Fibroblast of lung (primary cell): ENCODE results near the gene ADARB1. TPM values are rescaled to one million over a fixed set of nuclear protein-coding genes. Genes with fewer than 3 reads are reported as not detected.

Experiments used
- DNase-seq, 2 donors: peaks; one replicate each; pipeline versions ENCODE4 v3.0.0 to v3.0.0-alpha.2; 2010; ENCODE audit warnings: low read depth in 2 of 2
- H2AFZ ChIP-seq: 2 replicates; pipeline ENCODE4 v1.5.1; 2012; ENCODE audit warnings: low read length, control low read depth, inconsistent platforms
- H3K27ac ChIP-seq: 2 replicates; pipeline ENCODE4 v1.5.1; 2011; ENCODE audit warnings: low read length, control low read depth; ENCODE audit not compliant: insufficient read depth
- H3K27me3 ChIP-seq: 2 replicates; pipeline ENCODE4 v1.5.1; 2011; ENCODE audit warnings: mild to moderate bottlenecking, low read length; ENCODE audit not compliant: control insufficient read depth, insufficient read depth
- H3K36me3 ChIP-seq: 2 replicates; pipeline ENCODE4 v1.5.1; 2011; ENCODE audit warnings: low read length; ENCODE audit not compliant: control insufficient read depth, insufficient read depth
- H3K4me1 ChIP-seq: 2 replicates; pipeline ENCODE4 v1.5.1; 2011; ENCODE audit warnings: low read length; ENCODE audit not compliant: control insufficient read depth, insufficient read depth; ENCODE audit errors: extremely low read depth
- H3K4me2 ChIP-seq: 2 replicates; pipeline ENCODE4 v1.5.1; 2011; ENCODE audit warnings: low read length, control low read depth; ENCODE audit not compliant: insufficient read depth; ENCODE audit errors: extremely low read depth
- H3K4me3 ChIP-seq, 4 experiments: fragments of 200-600 bp in 1 of 4; sonication (generic) in 1 of 4; replicated peaks in 1 of 4; 2 replicates each; pipeline ENCODE4 v1.5.1; 2011 to 2016; ENCODE audit warnings: low read length in 4 of 4, low read depth in 3 of 4, mild to moderate bottlenecking in 3 of 4, control low read depth in 2 of 4, inconsistent platforms in 1 of 4, mixed read lengths in 1 of 4; ENCODE audit not compliant: insufficient read depth in 1 of 4; ENCODE audit errors: control extremely low read depth in 1 of 4
- H3K79me2 ChIP-seq: 2 replicates; pipeline ENCODE4 v1.5.1; 2012; ENCODE audit warnings: mild to moderate bottlenecking, low read length, inconsistent platforms; ENCODE audit not compliant: control insufficient read depth, insufficient read depth
- H3K9ac ChIP-seq: 2 replicates; pipeline ENCODE4 v1.5.1; 2011; ENCODE audit warnings: mild to moderate bottlenecking, low read length, control low read depth; ENCODE audit not compliant: insufficient read depth
- H3K9me3 ChIP-seq: 2 replicates; pipeline ENCODE4 v1.5.1; 2012; ENCODE audit warnings: low read depth, low read length; ENCODE audit not compliant: control insufficient read depth, insufficient read depth
- H4K20me1 ChIP-seq: 2 replicates; pipeline ENCODE4 v1.5.1; 2011; ENCODE audit warnings: low read length; ENCODE audit not compliant: control insufficient read depth, insufficient read depth; ENCODE audit errors: extremely low read depth
- CTCF ChIP-seq, 2 donors: IDR thresholded peaks in 1 of 2; conservative IDR thresholded peaks in 1 of 2; 1 replicate in 1 of 2; 2 replicates in 1 of 2; pipeline ENCODE4 v1.5.1; 2011 to 2012; ENCODE audit warnings: low read length in 2 of 2, control low read depth in 1 of 2, inconsistent platforms in 1 of 2, low read depth in 1 of 2, mild to moderate bottlenecking in 1 of 2
- EZH2 ChIP-seq: IDR thresholded peaks from 2 replicates; pipeline ENCODE4 v1.5.1; 2012; ENCODE audit warnings: low read length, control low read depth, mild to moderate bottlenecking; ENCODE audit errors: missing control alignments
- polyA plus RNA-seq, 2 donors: library from polyadenylated mRNA; depleted of rRNA in 1 of 2; stranded (reverse) in 1 of 2; unstranded in 1 of 2; fragments of >200 nt; gene quantifications; 2 replicates each; pipeline ENCODE4 v1.2.1, GENCODE V29; 2011 to 2012; ENCODE audit warnings: missing spikeins in 1 of 2
- total RNA-seq: library from RNA; depleted of rRNA; stranded (reverse); fragments of >200 nt; gene quantifications from 2 replicates; pipeline ENCODE4 v1.2.1, GENCODE V29; 2014

The ADARB1 gene
- total and polyA plus RNA-seq, 2 donors (not counting 1 experiment from before 2014, with no cell fraction given), result 20.2 to 25.3 TPM

- no peaks in the 10 kb centered on the region for H3K27me3 ChIP-seq
- no peak overlapping the region for H3K27ac ChIP-seq
- no peak overlapping the region for H3K4me2 ChIP-seq
- H4K20me1 ChIP-seq, result no peaks in the 10 kb centered on the region
- TF ChIP-seq CTCF (conservative IDR thresholded peaks at IDR 0.05 in 1 of 2, IDR thresholded peaks at IDR 0.05 in 1 of 2; ENCODE audit: low read depth in 1 of 2, low read length in 2 of 2), result no peak
- no peak for TF ChIP-seq EZH2
- no peaks in the 10 kb centered on the region for H3K36me3 ChIP-seq
- no peak overlapping the region for H2AFZ ChIP-seq
- no peak overlapping the region for H3K4me3 ChIP-seq
- H3K9me3 ChIP-seq, result no peaks in the 10 kb centered on the region
- DNase-seq, result peak; percentile 12 to 57
- H3K9ac ChIP-seq, result no peak overlapping the region
- no peaks in the 10 kb centered on the region for H3K79me2 ChIP-seq
- H3K4me1 ChIP-seq, result no peaks in the 10 kb centered on the region
Observed at GRCh38 chr21:45208627-45208951, 134.2 kb downstream of the ADARB1 start.

- DNase-seq, result peak; percentile 69 to 80
- Histone ChIP-seq H3K79me2 (no peaks in the 10 kb centered on the region), H3K9me3 (no peaks in the 10 kb centered on the region), H3K27ac (no peak overlapping the region), H3K4me2 (peak overlapping the region; percentile 44), H4K20me1 (no peaks in the 10 kb centered on the region), H3K36me3 (no peaks in the 10 kb centered on the region), H2AFZ (no peak overlapping the region), H3K4me1 (no peaks in the 10 kb centered on the region), H3K9ac (no peak overlapping the region), H3K27me3 (no peaks in the 10 kb centered on the region), H3K4me3 (no peak overlapping the region)
- TF ChIP-seq EZH2 (no peak), CTCF (conservative IDR thresholded peaks at IDR 0.05 in 1 of 2, IDR thresholded peaks at IDR 0.05 in 1 of 2; ENCODE audit: low read depth in 1 of 2, low read length in 2 of 2) (no peak)
Observed at GRCh38 chr21:45209046-45209445, 134.7 kb downstream of the ADARB1 start.

- peak overlapping the region; percentile 15 for H3K27ac ChIP-seq
- DNase-seq, result no peak
- H3K79me2 ChIP-seq, result no peaks in the 10 kb centered on the region
- no peak overlapping the region for H2AFZ ChIP-seq
- no peaks in the 10 kb centered on the region for H3K36me3 ChIP-seq
- no peaks in the 10 kb centered on the region for H4K20me1 ChIP-seq
- H3K4me3 ChIP-seq, result no peak overlapping the region
- H3K9me3 ChIP-seq, result no peaks in the 10 kb centered on the region
- H3K27me3 ChIP-seq, result no peaks in the 10 kb centered on the region
- H3K9ac ChIP-seq, result no peak overlapping the region
- no peaks in the 10 kb centered on the region for H3K4me1 ChIP-seq
- TF ChIP-seq EZH2, result no peak
- no peak overlapping the region for H3K4me2 ChIP-seq
Observed at GRCh38 chr21:45209685-45210284, 135.4 kb downstream of the ADARB1 start.
